Rectal smooth muscle tissue (tissue), 1 donor: Measurements from ENCODE around the gene MC1R.
"Not testable (repeated sequence)": the region's sequence is repeated elsewhere in the genome, so short reads cannot be mapped to it uniquely, and the experiment has no call there.

Experiments used
- H3K27ac ChIP-seq: one replicate; pipeline ENCODE4 v1.7.0; 2013; ENCODE audit warnings: low read depth, low read length, inconsistent platforms
- H3K27me3 ChIP-seq: one replicate; pipeline ENCODE4 v1.7.0; 2013; ENCODE audit warnings: low read length; ENCODE audit not compliant: control insufficient read depth, insufficient read depth
- H3K36me3 ChIP-seq: one replicate; pipeline ENCODE4 v1.7.0; 2013; ENCODE audit warnings: low read length; ENCODE audit not compliant: control insufficient read depth, insufficient read depth
- H3K4me1 ChIP-seq: one replicate; pipeline ENCODE4 v1.7.0; 2013; ENCODE audit warnings: low read length; ENCODE audit not compliant: control insufficient read depth, insufficient read depth
- H3K4me3 ChIP-seq: one replicate; pipeline ENCODE4 v1.7.0; 2013; ENCODE audit warnings: low read length
- H3K9ac ChIP-seq: one replicate; pipeline ENCODE4 v1.7.0; 2013; ENCODE audit warnings: low read length

The MC1R gene

GRCh38 chr16:89922477-89922883, 3.8 kb downstream of the MC1R start:
- H3K36me3 ChIP-seq = no peaks in the 10 kb centered on the region
- H3K4me3 ChIP-seq = peak overlapping the region; percentile 70
- H3K9ac ChIP-seq = no peak overlapping the region
- peaks cover 23% of the 10 kb centered on the region for H3K4me1 ChIP-seq
- peaks cover 19% of the 10 kb centered on the region for H3K27me3 ChIP-seq
- peak overlapping the region; percentile 78 for H3K27ac ChIP-seq

GRCh38 chr16:89922884-89923639, 4.4 kb downstream of the MC1R start, which contains the start of gene TUBB3:
Gene TUBB3, plus strand, starts transcription at chr16:89923342. Its CDS starts 60 bp downstream, at chr16:89923402.
- Histone ChIP-seq H3K4me3 (peak within 1 kb of the TSS; percentile 70), H3K9ac (no peak within 1 kb of the TSS), H3K27ac (peak within 1 kb of the TSS; percentile 78), H3K36me3 (no peaks in the 10 kb centered on the region), H3K27me3 (peaks cover 19% of the 10 kb centered on the region), H3K4me1 (peaks cover 18% of the 10 kb centered on the region)

GRCh38 chr16:89923640-89924296, 5.1 kb downstream of the MC1R start:
- Histone ChIP-seq H3K27ac (no peak overlapping the region), H3K4me3 (peak overlapping the region; percentile 45), H3K27me3 (peaks cover 19% of the 10 kb centered on the region), H3K36me3 (no peaks in the 10 kb centered on the region), H3K9ac (no peak overlapping the region), H3K4me1 (peaks cover 13% of the 10 kb centered on the region)

- Histone ChIP-seq H3K27me3 (peaks cover 16% of the 10 kb centered on the region), H3K4me3 (no peak overlapping the region), H3K4me1 (peaks cover 13% of the 10 kb centered on the region), H3K27ac (no peak overlapping the region), H3K36me3 (no peaks in the 10 kb centered on the region), H3K9ac (no peak overlapping the region)
These were observed 5.7 kb downstream of the MC1R start for GRCh38 chr16:89924297-89924924.

- peaks cover 12% of the 10 kb centered on the region for H3K27me3 ChIP-seq
- no peak overlapping the region for H3K9ac ChIP-seq
- no peak overlapping the region for H3K4me3 ChIP-seq
- H3K4me1 ChIP-seq = peaks cover 13% of the 10 kb centered on the region
- no peak overlapping the region for H3K27ac ChIP-seq
- no peaks in the 10 kb centered on the region for H3K36me3 ChIP-seq
These were observed 6.3 kb downstream of the MC1R start for GRCh38 chr16:89924925-89925307.

DNA sequence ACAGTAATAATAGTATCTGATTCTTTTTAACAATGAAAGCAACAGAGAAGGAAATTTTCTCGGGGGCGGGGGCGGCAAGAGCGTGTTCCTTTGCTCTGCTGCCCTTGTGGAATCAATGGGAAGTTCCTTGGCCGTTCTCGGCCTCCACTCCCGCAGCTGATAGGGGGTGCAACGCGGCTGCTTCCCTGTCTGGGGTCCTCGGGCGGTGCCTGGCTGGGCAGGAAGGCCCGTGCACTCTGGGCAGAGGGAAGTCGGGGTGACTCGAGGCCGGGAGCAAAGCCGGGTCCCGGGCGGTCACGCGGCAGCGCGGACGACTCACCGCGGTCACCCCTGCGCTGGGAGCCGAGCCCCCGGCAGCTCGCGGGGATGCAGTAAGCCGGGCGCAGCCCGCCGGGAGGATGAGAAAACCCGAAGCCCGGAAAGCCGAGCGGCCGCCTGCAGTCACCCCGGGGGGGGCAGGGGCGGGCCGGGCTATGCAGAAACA, 7.0 kb downstream of the MC1R start:
- no peak overlapping the region for H3K27ac ChIP-seq
- no peak overlapping the region for H3K9ac ChIP-seq

DNA sequence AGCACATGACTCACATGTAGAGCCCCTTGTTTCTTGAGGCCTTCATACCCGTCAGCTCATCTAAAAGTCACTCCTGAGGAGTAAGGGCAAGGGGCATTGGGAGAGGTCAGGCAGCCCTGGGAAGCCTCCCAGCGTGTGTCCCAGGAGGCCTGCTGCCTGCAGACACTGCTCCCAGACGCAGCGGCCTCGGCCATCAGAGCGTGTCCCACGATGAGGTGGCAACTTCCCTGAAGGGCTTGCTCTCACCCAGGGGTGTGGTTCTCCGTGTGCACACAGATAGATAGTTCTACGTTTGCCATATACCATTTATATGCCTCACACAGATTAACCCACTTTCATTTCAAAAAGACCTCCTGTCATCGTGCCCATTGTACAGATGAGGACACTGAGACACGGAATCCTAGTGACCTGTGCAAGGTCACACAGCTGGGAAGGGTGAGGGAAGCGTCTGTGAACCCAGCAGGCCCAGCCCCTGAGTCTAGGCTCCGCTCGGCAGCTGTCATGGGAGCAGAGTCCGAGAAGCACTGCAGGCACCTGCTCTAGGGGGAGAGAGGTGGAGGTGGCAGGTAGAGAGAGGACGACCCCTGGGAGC, 12.7 kb downstream of the MC1R start:
- H3K27ac ChIP-seq = no peak overlapping the region
- H3K4me1 ChIP-seq = no peaks in the 10 kb centered on the region
- no peak overlapping the region for H3K4me3 ChIP-seq
- no peak overlapping the region for H3K9ac ChIP-seq
- no peaks in the 10 kb centered on the region for H3K36me3 ChIP-seq
- no peaks in the 10 kb centered on the region for H3K27me3 ChIP-seq

More for the DNA sequence above, 7.0 kb downstream of the MC1R start:
- Histone ChIP-seq H3K36me3 (no peaks in the 10 kb centered on the region), H3K4me1 (peaks cover 13% of the 10 kb centered on the region), H3K4me3 (peak overlapping the region; percentile 32), H3K27me3 (peaks cover 12% of the 10 kb centered on the region)

DNA sequence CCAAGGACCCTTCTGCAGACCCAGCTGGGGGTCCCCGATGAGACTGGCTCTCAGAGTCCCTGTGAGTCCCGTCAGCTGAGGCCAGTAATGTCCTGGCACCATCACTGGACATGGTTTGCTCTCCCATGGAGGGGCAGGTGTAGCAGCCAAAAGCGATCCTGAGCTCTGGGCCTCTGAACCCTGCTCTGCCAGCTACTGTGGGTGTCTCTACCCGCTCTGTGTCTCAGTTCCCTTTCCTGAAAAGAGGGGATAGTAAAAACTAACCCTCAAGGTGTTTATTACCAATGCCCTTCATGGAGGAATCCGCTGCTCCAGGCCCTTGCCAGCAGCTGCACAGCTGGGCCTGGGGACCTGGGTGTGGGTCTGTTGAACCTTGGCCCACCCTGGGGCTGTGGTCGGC, 13.3 kb downstream of the MC1R start:
- no peaks in the 10 kb centered on the region for H3K27me3 ChIP-seq
- no peak overlapping the region for H3K9ac ChIP-seq
- H3K4me3 ChIP-seq = no peak overlapping the region
- no peaks in the 10 kb centered on the region for H3K4me1 ChIP-seq
- H3K36me3 ChIP-seq = no peaks in the 10 kb centered on the region
- no peak overlapping the region for H3K27ac ChIP-seq

DNA sequence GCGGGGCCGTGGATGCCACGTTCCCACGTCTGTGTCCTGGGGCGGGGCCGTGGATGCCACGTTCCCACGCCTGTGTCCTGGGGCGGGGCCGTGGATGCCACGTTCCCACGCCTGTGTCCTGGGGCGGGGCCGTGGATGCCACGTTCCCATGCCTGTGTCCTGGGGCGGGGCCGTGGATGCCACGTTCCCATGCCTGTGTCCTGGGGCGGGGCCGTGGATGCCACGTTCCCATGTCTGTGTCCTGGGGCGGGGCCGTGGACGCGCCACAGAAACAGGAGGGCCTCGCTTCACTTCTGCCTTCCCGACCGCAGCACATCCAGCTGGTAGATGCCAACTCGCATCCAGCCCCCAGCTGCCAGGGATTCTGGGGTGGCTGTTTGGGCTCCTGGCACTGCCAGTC, 15.4 kb downstream of the MC1R start:
- not testable (repeated sequence) for H3K36me3 ChIP-seq, H3K9ac ChIP-seq, H3K27me3 ChIP-seq, H3K4me1 ChIP-seq, H3K4me3 ChIP-seq, H3K27ac ChIP-seq

- Histone ChIP-seq H3K9ac (no peak overlapping the region), H3K4me3 (no peak overlapping the region), H3K4me1 (no peaks in the 10 kb centered on the region), H3K36me3 (no peaks in the 10 kb centered on the region), H3K27me3 (no peaks in the 10 kb centered on the region), H3K27ac (no peak overlapping the region)
These were observed 16.2 kb downstream of the MC1R start for GRCh38 chr16:89934611-89935553.

DNA sequence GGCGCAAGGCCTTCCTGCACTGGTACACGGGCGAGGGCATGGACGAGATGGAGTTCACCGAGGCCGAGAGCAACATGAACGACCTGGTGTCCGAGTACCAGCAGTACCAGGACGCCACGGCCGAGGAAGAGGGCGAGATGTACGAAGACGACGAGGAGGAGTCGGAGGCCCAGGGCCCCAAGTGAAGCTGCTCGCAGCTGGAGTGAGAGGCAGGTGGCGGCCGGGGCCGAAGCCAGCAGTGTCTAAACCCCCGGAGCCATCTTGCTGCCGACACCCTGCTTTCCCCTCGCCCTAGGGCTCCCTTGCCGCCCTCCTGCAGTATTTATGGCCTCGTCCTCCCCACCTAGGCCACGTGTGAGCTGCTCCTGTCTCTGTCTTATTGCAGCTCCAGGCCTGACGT, 17.0 kb downstream of the MC1R start:
- H3K4me3 ChIP-seq = not testable (repeated sequence)

More for the DNA sequence above, 17.0 kb downstream of the MC1R start:
- not testable (repeated sequence) for H3K9ac ChIP-seq, H3K4me1 ChIP-seq, H3K27me3 ChIP-seq, H3K27ac ChIP-seq, H3K36me3 ChIP-seq
